GM12878 (cell line): Measurements from ENCODE around the gene WWOX. TPM values are rescaled to one million over a fixed set of nuclear protein-coding genes. Genes with fewer than 3 reads are reported as not detected.

Experiments
- ATAC-seq: fragments of 200-7000 bp; cut with Tn5 transposase; 3 replicates; pipeline ENCODE4 v1.9.1; 2020; ENCODE audit warnings: mild to moderate bottlenecking, moderate library complexity
- BruUV-seq: library from RNA; stranded (reverse); fragments of 400-500 nt; replicated peaks from 2 replicates; lab custom pipeline; 2021; lab: Mats Ljungman, UMichigan
- CTCF ChIA-PET: fragments of 300-600 bp; sonication (Branson Sonifier 250); formaldehyde crosslinking; extraction: SDS; loops from one replicate; lab custom pipeline; 2021; ENCODE audit warnings: inconsistent platforms; lab: Yijun Ruan, JAX
- POLR2A ChIA-PET: fragments of 350-600 bp; formaldehyde crosslinking; extraction: SDS; loops from one replicate; lab custom pipeline; 2021; ENCODE audit warnings: inconsistent platforms; lab: Charles Lee
- RAD21 ChIA-PET: fragments of 300-600 bp; sonication (Branson Sonifier 250); formaldehyde crosslinking; loops from one replicate; lab custom pipeline; 2023; ENCODE audit warnings: antibody characterized with exemption; ENCODE audit not compliant: unreplicated experiment; lab: Charles Lee
- SMC1A ChIA-PET: fragments of 300-600 bp; sonication (Branson Sonifier 250); formaldehyde crosslinking; loops from one replicate; lab custom pipeline; 2023; ENCODE audit not compliant: unreplicated experiment, uncharacterized antibody; lab: Charles Lee
- DNase-seq: peaks from one replicate; pipeline ENCODE4 v3.0.0-alpha.2; 2011; ENCODE audit warnings: low read depth, low spot score
- FAIRE-seq: peaks from 3 replicates; lab custom pipeline; 2011; peaks lifted over from hg19 to GRCh38; lab: Jason Lieb, UNC
- H2AFZ ChIP-seq: 2 replicates; pipeline ENCODE4 v1.6.0; 2011; ENCODE audit warnings: low read depth, low read length, control low read depth; ENCODE audit not compliant: control insufficient read depth
- H3K27ac ChIP-seq: 2 replicates; pipeline ENCODE4 v1.5.1; 2011; ENCODE audit warnings: control low read depth; ENCODE audit not compliant: control insufficient read depth, insufficient read depth
- H3K27me3 ChIP-seq, 2 experiments: replicated peaks in 1 of 2; 2 replicates each; pipeline versions ENCODE4 v1.6.0 to v1.6.1; 2011; ENCODE audit warnings: low read length in 1 of 2; ENCODE audit not compliant: control insufficient read depth in 2 of 2, insufficient read depth in 2 of 2
- H3K36me3 ChIP-seq, 2 experiments: 2 replicates each; pipeline ENCODE4 v1.5.1; 2011; ENCODE audit warnings: low read length in 1 of 2; ENCODE audit not compliant: control insufficient read depth in 2 of 2, insufficient read depth in 2 of 2
- H3K4me1 ChIP-seq: 2 replicates; pipeline ENCODE4 v1.6.1; 2011; ENCODE audit warnings: mild to moderate bottlenecking, low read length, moderate library complexity, mixed read lengths; ENCODE audit not compliant: control insufficient read depth, insufficient read depth
- H3K4me2 ChIP-seq: 2 replicates; pipeline ENCODE4 v1.6.0; 2011; ENCODE audit warnings: control low read depth; ENCODE audit not compliant: control insufficient read depth, insufficient read depth
- H3K4me3 ChIP-seq: fragments of 200-600 bp; sonication (generic); 2 replicates; pipeline ENCODE4 v1.5.1; 2016
- H3K79me2 ChIP-seq: 2 replicates; pipeline ENCODE4 v1.6.0; 2011; ENCODE audit warnings: low read length; ENCODE audit not compliant: control insufficient read depth, insufficient read depth
- H3K9ac ChIP-seq: 2 replicates; pipeline ENCODE4 v1.8.0; 2011; ENCODE audit warnings: low read length, control low read depth, mixed read lengths; ENCODE audit not compliant: control insufficient read depth, insufficient read depth
- H3K9me3 ChIP-seq: replicated peaks from 3 replicates; pipeline ENCODE4 v1.5.1; 2011; ENCODE audit warnings: mild to moderate bottlenecking, low read length; ENCODE audit not compliant: control insufficient read depth, insufficient read depth
- H4K20me1 ChIP-seq: 2 replicates; pipeline ENCODE4 v1.6.0; 2011; ENCODE audit not compliant: control insufficient read depth, insufficient read depth
- BCL11A ChIP-seq: IDR thresholded peaks from 2 replicates; pipeline ENCODE4 v1.6.1; 2011; ENCODE audit warnings: low read depth, low read length
- HDAC2 ChIP-seq: fragments of 200-600 bp; sonication (generic); IDR thresholded peaks from 2 replicates; pipeline ENCODE4 v1.6.1; 2017
- MYB ChIP-seq: fragments of 150-350 bp; IDR thresholded peaks from 2 replicates; pipeline ENCODE4 v1.6.1; 2014; ENCODE audit warnings: mild to moderate bottlenecking, low read depth, low read length, borderline replicate concordance
- MYC ChIP-seq: IDR thresholded peaks from 2 replicates; pipeline ENCODE4 v1.6.1; 2011; ENCODE audit warnings: mild to moderate bottlenecking, low read length, moderate library complexity, inconsistent platforms; ENCODE audit not compliant: insufficient read depth, insufficient replicate concordance, insufficient read length, severe bottlenecking
- NFXL1 ChIP-seq: fragments of 450-650 bp; IDR thresholded peaks from 2 replicates; pipeline ENCODE4 v1.6.1; 2017; ENCODE audit warnings: antibody characterized with exemption, mild to moderate bottlenecking, borderline replicate concordance
- NFYB ChIP-seq: IDR thresholded peaks from 2 replicates; pipeline ENCODE4 v1.6.1; 2011; ENCODE audit warnings: low read depth, mild to moderate bottlenecking, low read length, improper control_type of control experiment, moderate library complexity; ENCODE audit not compliant: insufficient read depth
- SMARCA5 ChIP-seq: fragments of 450-650 bp; IDR thresholded peaks from 2 replicates; pipeline ENCODE4 v1.6.1; 2017; ENCODE audit warnings: mild to moderate bottlenecking
- USF1 ChIP-seq: IDR thresholded peaks from 2 replicates; pipeline ENCODE4 v1.6.1; 2011; ENCODE audit warnings: borderline replicate concordance, low read depth, mild to moderate bottlenecking, moderate library complexity, mixed read lengths, low read length; ENCODE audit not compliant: insufficient read depth; ENCODE audit errors: extremely low read length
- ZBTB33 ChIP-seq: fragments of 450-650 bp; IDR thresholded peaks from 2 replicates; pipeline ENCODE4 v1.6.1; 2017; ENCODE audit warnings: mild to moderate bottlenecking
- ZBTB4 ChIP-seq: fragments of 450-650 bp; formaldehyde crosslinking; IDR thresholded peaks from 2 replicates; pipeline ENCODE4 v1.4.0; 2022; ENCODE audit warnings: mild to moderate bottlenecking, moderate library complexity
- ZNF274 ChIP-seq: IDR thresholded peaks from one replicate; pipeline ENCODE4 v1.8.0; 2011; ENCODE audit not compliant: insufficient read length, insufficient read depth
- ZNF384 ChIP-seq: IDR thresholded peaks from 2 replicates; pipeline ENCODE4 v1.6.1; 2012; ENCODE audit warnings: low read depth, mild to moderate bottlenecking, low read length, improper control_type of control experiment, borderline replicate concordance
- WGBS: methylation state at CpG from one replicate; pipeline ENCODE4 v1.1.6; 2016; ENCODE audit warnings: low lambda C conversion rate; ENCODE audit not compliant: insufficient replicate concordance, insufficient coverage; ENCODE audit errors: missing lambda C conversion rate; 5-methylcytosine and 5-hydroxymethylcytosine counted together
- in situ Hi-C: fragments of 300-500 bp; cut with MboI; formaldehyde crosslinking; loops from 9 replicates; pipeline ENCODE4 v1.14.3; 2018; ENCODE audit warnings: mixed read lengths
- intact Hi-C: fragments of 100-400 bp; cut with micrococcal nuclease; formaldehyde crosslinking; loops from one replicate; pipeline ENCODE4 v1.14.2; 2022; ENCODE audit not compliant: unreplicated experiment
- polyA plus RNA-seq, 11 experiments: library from polyadenylated mRNA; depleted of rRNA in 4 of 11; unstranded in 6 of 11; stranded (reverse) in 5 of 11; fragments of >200 nt; fragmentation: Nextera tagmentation in 4 of 11; fragmentation: Illumina TruSeq in 1 of 11; extraction: Ambion mirVana in 4 of 11; extraction: Trizol in 1 of 11; gene quantifications; 1 replicate in 1 of 11; 2 replicates in 10 of 11; pipeline versions ENCODE4 v1.2.1 to v1.2.3, GENCODE V29; 2011 to 2016; ENCODE audit warnings: inconsistent platforms in 2 of 11, missing spikeins in 2 of 11, low read depth in 1 of 11
- total RNA-seq, 4 experiments: library from RNA; depleted of rRNA in 3 of 4; stranded (reverse); fragments of >200 nt in 3 of 4; fragmentation: Illumina TruSeq in 1 of 4; extraction: Trizol in 1 of 4; gene quantifications; 2 replicates each; pipeline versions ENCODE4 v1.2.1 to v1.2.3, GENCODE V29; 2013 to 2021

The WWOX gene
- total and polyA plus RNA-seq, 10 of the 15 experiments (the other 5 are each of a cell fraction or from before 2014, with no cell fraction given): 2.8 to 24.4 (median 17.8) TPM

GRCh38 chr16:78246559-78246958 is 147.1 kb downstream of the WWOX start:
- H3K4me3 ChIP-seq: no peak overlapping the region
- no TSS peak for BruUV-seq
- SMC1A ChIA-PET: interaction anchor here (0.6 kb wide), 1 partner anchor 189 kb away, joined by 3 read pairs; no protein-coding TSS in a partner anchor
- WGBS: 39% methylated on average over 9 of the region's 9 CpGs
- H3K27ac ChIP-seq: no peak overlapping the region
- in situ Hi-C loops: no loop called here
- TF ChIP-seq ZNF274 (no peak), ZNF384 (no peak), NFYB (no peak), BCL11A (no peak), MYC (no peak), USF1 (no peak), ZBTB33 (no peak), MYB (no peak), ZBTB4 (CRISPR knock-in tag) (no peak), NFXL1 (no peak), SMARCA5 (no peak), HDAC2 (no peak)
- TF ChIP-seq, all 136 proteins: peak for 0
- intact Hi-C loops: no loop called here
- ATAC-seq (no peak), FAIRE-seq (no peak), DNase-seq (no peak)
- Histone ChIP-seq H3K36me3 (no peaks in the 10 kb centered on the region), H2AFZ (no peak overlapping the region), H3K9ac (no peak overlapping the region), H3K79me2 (no peaks in the 10 kb centered on the region), H4K20me1 (no peaks in the 10 kb centered on the region), H3K4me2 (no peak overlapping the region), H3K27me3 (no peaks in the 10 kb centered on the region), H3K4me1 (no peaks in the 10 kb centered on the region), H3K9me3 (no peaks in the 10 kb centered on the region)
- ChIA-PET POLR2A (no interaction called here), RAD21 (no interaction called here), CTCF (no interaction called here)
